ENCODE measurements around the gene SLC39A8. TPM values are rescaled to one million over a fixed set of nuclear protein-coding genes. Genes with fewer than 3 reads are reported as not detected.

Gene SLC39A8
- polyA plus RNA-seq, 1 donor from 2014 or later, result 0.53 TPM

DNA sequence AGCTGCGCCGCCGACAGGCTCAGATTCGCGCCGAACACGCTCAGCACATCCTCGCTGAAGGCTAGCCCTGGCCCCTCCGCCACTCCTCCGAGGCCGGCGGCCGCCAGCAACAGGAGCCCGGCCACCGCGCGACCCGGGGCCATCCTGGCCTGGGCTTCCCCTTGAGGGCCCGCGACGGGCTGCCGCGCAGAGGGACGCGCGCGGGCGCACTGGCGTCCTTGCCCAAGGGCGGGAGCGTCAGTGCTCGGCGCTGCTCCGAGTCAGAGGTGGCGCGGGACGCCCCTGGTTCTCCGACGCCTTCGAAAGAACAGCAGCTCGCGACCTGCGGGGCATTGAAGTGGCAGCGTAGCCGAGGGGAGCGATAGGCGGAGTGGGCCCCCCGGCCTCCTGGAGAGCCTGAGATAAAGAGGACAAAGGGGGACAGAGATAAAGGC lies 745 bp downstream of the SLC39A8 start:
- no peaks in the 10 kb centered on the region for H3K9me3 ChIP-seq (ENCODE audit: low read length)
- H3K36me3 ChIP-seq (ENCODE audit: insufficient read depth, low read length), result no peaks in the 10 kb centered on the region
- no peaks in the 10 kb centered on the region for H3F3A ChIP-seq (ENCODE audit: insufficient read depth, low read length, poor library complexity, severe bottlenecking)
- H3K9me2 ChIP-seq (ENCODE audit: insufficient read depth, low read length), result no peaks in the 10 kb centered on the region
- no peak for TF ChIP-seq EZH2 (IDR thresholded peaks at IDR 0.05; ENCODE audit: borderline replicate concordance, insufficient read depth, low read length, poor library complexity, severe bottlenecking)
- peak; percentile 53 for TF ChIP-seq MXI1 (conservative IDR thresholded peaks at IDR 0.05; ENCODE audit: poor library complexity, severe bottlenecking)
- TF ChIP-seq RAD21 (conservative IDR thresholded peaks at IDR 0.05), result peak; percentile 45
- no peak overlapping the region for H3K27ac ChIP-seq (ENCODE audit: low read length)
- peak overlapping the region; percentile 77 for H3K4me3 ChIP-seq (ENCODE audit: low read length)
- peak overlapping the region; percentile 34 for H2AFZ ChIP-seq (ENCODE audit: low read depth, low read length)
- H3K27me3 ChIP-seq (ENCODE audit: insufficient read depth, low read depth, low read length), result peaks cover 38% of the 10 kb centered on the region
- peak overlapping the region; percentile 69 for H3K4me2 ChIP-seq (ENCODE audit: low read length)
- no peaks in the 10 kb centered on the region for H3K79me2 ChIP-seq (replicated peaks; ENCODE audit: insufficient read depth, low read length)
- H3K9ac ChIP-seq (ENCODE audit: low read length), result peak overlapping the region; percentile 53
- H4K20me1 ChIP-seq (ENCODE audit: insufficient read depth), result no peaks in the 10 kb centered on the region

DNA sequence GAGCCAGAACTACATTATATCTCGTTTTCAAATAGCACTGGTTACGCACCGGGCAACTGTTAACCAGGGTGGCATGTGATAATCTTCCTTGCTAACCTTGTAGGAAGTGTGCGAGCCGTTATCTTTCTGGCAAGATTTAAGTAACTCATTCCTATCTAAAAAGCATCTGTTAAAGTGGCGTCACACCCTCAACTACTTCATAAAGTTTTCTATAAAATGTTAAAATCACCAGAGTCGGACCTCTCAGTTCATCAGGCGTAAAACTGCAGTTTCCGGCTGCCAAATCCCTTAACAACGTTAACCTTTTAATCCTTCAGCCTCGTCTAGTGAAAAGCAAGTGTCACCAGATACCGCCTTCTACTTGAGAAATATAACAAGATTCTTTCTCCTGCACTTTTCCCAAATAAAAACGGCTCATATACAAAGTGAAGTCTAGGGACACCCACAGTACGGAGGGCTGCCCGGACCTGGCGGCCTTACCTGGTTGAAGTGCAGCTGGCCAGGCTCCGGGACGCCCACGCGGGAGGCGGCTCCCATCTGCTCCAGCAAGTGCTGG lies 1.2 kb downstream of the SLC39A8 start:
- TF ChIP-seq EZH2 (IDR thresholded peaks at IDR 0.05; ENCODE audit: borderline replicate concordance, insufficient read depth, low read length, poor library complexity, severe bottlenecking) (no peak), POLR2AphosphoS5 (IDR thresholded peaks at IDR 0.05) (peak; percentile 5), SMC3 (conservative IDR thresholded peaks at IDR 0.05; ENCODE audit: poor library complexity) (no peak)
- H3K9me3 ChIP-seq (ENCODE audit: low read length), result no peaks in the 10 kb centered on the region
- H3K9ac ChIP-seq (ENCODE audit: low read length), result peak overlapping the region; percentile 53
- no peaks in the 10 kb centered on the region for H4K20me1 ChIP-seq (ENCODE audit: insufficient read depth)
- H3K27ac ChIP-seq (ENCODE audit: low read length), result no peak overlapping the region
- H2AFZ ChIP-seq (ENCODE audit: low read depth, low read length), result no peak overlapping the region
- peak overlapping the region; percentile 77 for H3K4me3 ChIP-seq (ENCODE audit: low read length)
- no peaks in the 10 kb centered on the region for H3K36me3 ChIP-seq (ENCODE audit: insufficient read depth, low read length)
- no peaks in the 10 kb centered on the region for H3F3A ChIP-seq (ENCODE audit: insufficient read depth, low read length, poor library complexity, severe bottlenecking)
- H3K79me2 ChIP-seq (replicated peaks; ENCODE audit: insufficient read depth, low read length), result no peaks in the 10 kb centered on the region
- no peaks in the 10 kb centered on the region for H3K9me2 ChIP-seq (ENCODE audit: insufficient read depth, low read length)
- H3K4me2 ChIP-seq (ENCODE audit: low read length), result peak overlapping the region; percentile 69
- peaks cover 38% of the 10 kb centered on the region for H3K27me3 ChIP-seq (ENCODE audit: insufficient read depth, low read depth, low read length)

DNA sequence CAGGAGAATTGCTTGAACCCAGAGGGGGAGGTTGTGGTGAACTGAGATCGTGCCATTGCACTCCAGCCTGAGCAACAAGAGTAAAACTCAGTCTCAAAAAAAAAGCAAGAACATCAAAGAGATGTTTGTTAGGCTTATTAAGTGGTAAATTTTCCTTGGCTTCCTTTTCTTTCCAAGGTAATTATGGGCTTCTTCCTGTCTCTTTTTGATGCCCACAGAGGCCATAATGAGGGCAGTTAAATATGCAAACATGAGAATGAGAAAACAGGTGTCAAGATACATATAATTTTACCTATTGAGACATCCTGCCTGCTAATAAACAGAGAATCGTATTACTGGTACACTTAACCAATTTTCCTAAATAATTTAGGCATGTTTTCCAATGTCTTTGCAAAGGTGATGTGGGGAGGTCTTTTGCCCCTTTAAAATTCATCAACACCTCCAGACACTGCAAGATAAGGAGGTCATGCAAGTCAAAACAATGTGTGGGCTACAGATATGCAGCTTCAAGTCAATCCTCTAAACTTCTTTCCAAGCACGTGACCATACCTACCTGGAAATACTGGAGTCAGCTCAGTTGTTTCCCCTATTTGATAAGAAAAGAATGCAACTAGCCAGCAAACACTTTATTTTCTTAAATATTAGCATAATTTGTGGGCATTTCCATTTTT lies 2.7 kb downstream of the SLC39A8 start:
- Histone ChIP-seq H3K9ac (ENCODE audit: low read length) (no peak overlapping the region), H3K79me2 (replicated peaks; ENCODE audit: insufficient read depth, low read length) (no peaks in the 10 kb centered on the region), H3K9me2 (ENCODE audit: insufficient read depth, low read length) (no peaks in the 10 kb centered on the region)

More for the DNA sequence above, 2.7 kb downstream of the SLC39A8 start:
- Histone ChIP-seq H3K27me3 (ENCODE audit: insufficient read depth, low read depth, low read length) (peaks cover 38% of the 10 kb centered on the region), H3F3A (ENCODE audit: insufficient read depth, low read length, poor library complexity, severe bottlenecking) (no peaks in the 10 kb centered on the region), H4K20me1 (ENCODE audit: insufficient read depth) (no peaks in the 10 kb centered on the region), H3K27ac (ENCODE audit: low read length) (no peak overlapping the region), H3K4me2 (ENCODE audit: low read length) (no peak overlapping the region), H3K4me3 (ENCODE audit: low read length) (no peak overlapping the region), H3K36me3 (ENCODE audit: insufficient read depth, low read length) (no peaks in the 10 kb centered on the region), H2AFZ (ENCODE audit: low read depth, low read length) (no peak overlapping the region), H3K9me3 (ENCODE audit: low read length) (no peaks in the 10 kb centered on the region)
- TF ChIP-seq MXI1 (conservative IDR thresholded peaks at IDR 0.05; ENCODE audit: poor library complexity, severe bottlenecking) (no peak), SMC3 (conservative IDR thresholded peaks at IDR 0.05; ENCODE audit: poor library complexity) (no peak), EZH2 (IDR thresholded peaks at IDR 0.05; ENCODE audit: borderline replicate concordance, insufficient read depth, low read length, poor library complexity, severe bottlenecking) (no peak), REST (IDR thresholded peaks at IDR 0.05; ENCODE audit: borderline replicate concordance) (no peak), CTCF (IDR thresholded peaks at IDR 0.05; ENCODE audit: poor library complexity, severe bottlenecking) (no peak), RAD21 (conservative IDR thresholded peaks at IDR 0.05) (no peak), TAF1 (IDR thresholded peaks at IDR 0.05; ENCODE audit: low read depth) (no peak), EP300 (conservative IDR thresholded peaks at IDR 0.05; ENCODE audit: poor library complexity, severe bottlenecking) (no peak), POLR2AphosphoS5 (IDR thresholded peaks at IDR 0.05) (no peak)

Measured in neural cell (in vitro differentiated cells).